Keratinocyte (primary cell): ENCODE results near the gene TOP1. TPM values are rescaled to one million over a fixed set of nuclear protein-coding genes. Genes with fewer than 3 reads are reported as not detected.
A peak's percentile ranks its signal among the peaks of the same experiment; 100 is the strongest.

Experiments
- DNase-seq: peaks from one replicate; pipeline ENCODE4 v3.0.0-alpha.2; 2011; ENCODE audit warnings: low read depth, missing footprints, low spot score
- FAIRE-seq: peaks from 2 replicates; lab custom pipeline; 2011; peaks lifted over from hg19 to GRCh38; lab: Jason Lieb, UNC
- H2AFZ ChIP-seq: 2 replicates; pipeline ENCODE4 v1.6.0; 2012; ENCODE audit warnings: low read length, control low read depth, inconsistent platforms; ENCODE audit not compliant: control insufficient read depth
- H3K27ac ChIP-seq: 2 replicates; pipeline ENCODE4 v1.5.1; 2011; ENCODE audit warnings: low read length; ENCODE audit not compliant: control insufficient read depth, insufficient read depth
- H3K27me3 ChIP-seq: 3 replicates; pipeline ENCODE4 v1.6.0; 2011; ENCODE audit warnings: low read length; ENCODE audit not compliant: control insufficient read depth, insufficient read depth; ENCODE audit errors: extremely low read depth
- H3K36me3 ChIP-seq, 2 experiments: 2 replicates in 1 of 2; 3 replicates in 1 of 2; pipeline ENCODE4 v1.5.1; 2011; ENCODE audit warnings: low read length in 2 of 2, mild to moderate bottlenecking in 1 of 2; ENCODE audit not compliant: control insufficient read depth in 2 of 2, insufficient read depth in 2 of 2; ENCODE audit errors: extremely low read depth in 1 of 2
- H3K4me1 ChIP-seq: 3 replicates; pipeline ENCODE4 v1.5.1; 2011; ENCODE audit warnings: low read length; ENCODE audit not compliant: control insufficient read depth, insufficient read depth; ENCODE audit errors: extremely low read depth
- H3K4me2 ChIP-seq: 3 replicates; pipeline ENCODE4 v1.6.0; 2011; ENCODE audit warnings: low read depth, low read length; ENCODE audit not compliant: control insufficient read depth, insufficient read depth; ENCODE audit errors: extremely low read depth
- H3K4me3 ChIP-seq, 3 experiments: fragments of 200-600 bp in 1 of 3; sonication (generic) in 1 of 3; 2 replicates in 2 of 3; 3 replicates in 1 of 3; pipeline ENCODE4 v1.5.1; 2011 to 2016; ENCODE audit warnings: low read length in 3 of 3, mild to moderate bottlenecking in 3 of 3, control low read depth in 2 of 3, inconsistent platforms in 1 of 3, low read depth in 1 of 3, mixed read lengths in 1 of 3, mixed run types in 1 of 3, moderate library complexity in 1 of 3; ENCODE audit not compliant: control insufficient read depth in 2 of 3, insufficient read depth in 2 of 3; ENCODE audit errors: extremely low read depth in 1 of 3
- H3K79me2 ChIP-seq: 2 replicates; pipeline ENCODE4 v1.6.0; 2012; ENCODE audit warnings: low read length; ENCODE audit not compliant: control insufficient read depth, insufficient read depth
- H3K9ac ChIP-seq: 3 replicates; pipeline ENCODE4 v1.6.0; 2011; ENCODE audit warnings: low read length; ENCODE audit not compliant: control insufficient read depth, insufficient read depth; ENCODE audit errors: extremely low read depth
- H3K9me1 ChIP-seq: 3 replicates; pipeline ENCODE4 v1.6.0; 2011; ENCODE audit warnings: low read length; ENCODE audit not compliant: control insufficient read depth, insufficient read depth; ENCODE audit errors: extremely low read depth
- H3K9me3 ChIP-seq: 2 replicates; pipeline ENCODE4 v1.5.1; 2012; ENCODE audit warnings: low read depth, low read length; ENCODE audit not compliant: control insufficient read depth
- H4K20me1 ChIP-seq: 3 replicates; pipeline ENCODE4 v1.6.0; 2011; ENCODE audit warnings: low read length; ENCODE audit not compliant: control insufficient read depth, insufficient read depth; ENCODE audit errors: extremely low read depth
- CTCF ChIP-seq, 3 experiments: IDR thresholded peaks in 1 of 3; conservative IDR thresholded peaks in 1 of 3; optimal IDR thresholded peaks in 1 of 3; 2 replicates in 2 of 3; 3 replicates in 1 of 3; pipeline versions ENCODE3 to v1.5.1; 2011; ENCODE audit warnings: low read length in 3 of 3, mild to moderate bottlenecking in 3 of 3, moderate library complexity in 2 of 3, control low read depth in 1 of 3, inconsistent platforms in 1 of 3; ENCODE audit not compliant: insufficient read depth in 2 of 3; ENCODE audit errors: extremely low read depth in 1 of 3
- EZH2 ChIP-seq: IDR thresholded peaks from one replicate; pipeline ENCODE4 v1.6.1; 2012; ENCODE audit warnings: inconsistent platforms, mild to moderate bottlenecking, low read length, moderate library complexity
- dilution Hi-C: fragments of 300-500 bp; cut with MboI; formaldehyde crosslinking; loops from one replicate; pipeline ENCODE4 v1.7.0; 2020; ENCODE audit warnings: low sequenced_read_pairs; ENCODE audit not compliant: extremely low pct_ligation_motif_present
- polyA plus RNA-seq, 5 experiments: library from polyadenylated mRNA; depleted of rRNA in 3 of 5; stranded (reverse) in 3 of 5; stranded (forward) in 1 of 5; unstranded in 1 of 5; fragments of >200 nt; gene quantifications; 1 replicate in 1 of 5; 2 replicates in 3 of 5; 3 replicates in 1 of 5; pipeline versions ENCODE4 v1.2.1 to v1.2.3, GENCODE V29; 2011 to 2012; ENCODE audit warnings: missing spikeins in 2 of 5, low read depth in 1 of 5, low replicate concordance in 1 of 5

Gene TOP1
- polyA plus RNA-seq, 1 donor (not counting 4 experiments of a cell fraction or from before 2014, with no cell fraction given): 25.2 TPM

- Histone ChIP-seq H3K36me3 (peaks cover 18 to 39% of the 10 kb centered on the region in 2 experiments), H3K9me1 (no peaks in the 10 kb centered on the region), H3K9ac (no peak overlapping the region), H3K4me1 (no peaks in the 10 kb centered on the region), H3K4me3 (no peak overlapping the region), H3K27me3 (no peaks in the 10 kb centered on the region), H4K20me1 (no peaks in the 10 kb centered on the region), H3K27ac (no peak overlapping the region), H3K79me2 (no peaks in the 10 kb centered on the region), H3K9me3 (no peaks in the 10 kb centered on the region), H2AFZ (no peak overlapping the region), H3K4me2 (no peak overlapping the region)
- no peak for TF ChIP-seq CTCF (optimal IDR thresholded peaks at IDR 0.05 in 1 of 3, IDR thresholded peaks at IDR 0.05 in 1 of 3, conservative IDR thresholded peaks at IDR 0.05 in 1 of 3; ENCODE audit: extremely low read depth in 1 of 3, insufficient read depth in 2 of 3, low read length in 3 of 3)
- TF ChIP-seq EZH2: no peak
- dilution Hi-C loops: no loop called here
- no peak for FAIRE-seq
- no peak for DNase-seq
Measured at GRCh38 chr20:41110012-41110411, 81.4 kb downstream of the TOP1 start.

GRCh38 chr20:41110930-41111577, 82.4 kb downstream of the TOP1 start:
- Histone ChIP-seq H2AFZ (no peak overlapping the region), H3K9me3 (no peaks in the 10 kb centered on the region), H3K4me1 (no peaks in the 10 kb centered on the region), H3K9me1 (no peaks in the 10 kb centered on the region), H3K79me2 (no peaks in the 10 kb centered on the region), H3K4me3 (no peak overlapping the region), H3K27ac (no peak overlapping the region), H3K4me2 (no peak overlapping the region), H3K9ac (no peak overlapping the region), H3K36me3 (peaks cover 23 to 41% of the 10 kb centered on the region in 2 experiments), H3K27me3 (no peaks in the 10 kb centered on the region), H4K20me1 (no peaks in the 10 kb centered on the region)
- dilution Hi-C loops: no loop called here
- DNase-seq (no peak), FAIRE-seq (peak; percentile 57)
- TF ChIP-seq CTCF (optimal IDR thresholded peaks at IDR 0.05 in 1 of 3, IDR thresholded peaks at IDR 0.05 in 1 of 3, conservative IDR thresholded peaks at IDR 0.05 in 1 of 3; ENCODE audit: extremely low read depth in 1 of 3, insufficient read depth in 2 of 3, low read length in 3 of 3) (no peak), EZH2 (no peak)
